ENCODE results near the gene PRAMEF12. TPM values are rescaled to one million over a fixed set of nuclear protein-coding genes. Genes with fewer than 3 reads are reported as not detected.

Gene PRAMEF12
- total RNA-seq, 1 donor from 2014 or later: not detected

Other genes with a start within 250 kb of the PRAMEF12 start
- gene DHRS3, start 155.5 kb upstream of the PRAMEF12 start, total RNA-seq: 58.5 and 71.4 TPM in 2 replicates
- gene AADACL4, start 129.7 kb upstream of the PRAMEF12 start, total RNA-seq: not detected in 2 replicates
- gene AADACL3, start 57.6 kb upstream of the PRAMEF12 start, total RNA-seq: not detected in 2 replicates
- not detected in 2 replicates for gene CFAP107, start 27.5 kb upstream of the PRAMEF12 start, total RNA-seq
- not detected in 2 replicates for gene PRAMEF1, start 17.7 kb downstream of the PRAMEF12 start, total RNA-seq
- not detected in 2 replicates for gene PRAMEF11, start 57.7 kb downstream of the PRAMEF12 start, total RNA-seq
- not detected in 2 replicates for gene HNRNPCL1, start 75.0 kb downstream of the PRAMEF12 start, total RNA-seq
- gene PRAMEF2, start 83.3 kb downstream of the PRAMEF12 start, total RNA-seq: not detected in 2 replicates
- not detected in 2 replicates for gene PRAMEF4, start 112.5 kb downstream of the PRAMEF12 start, total RNA-seq
- gene PRAMEF10, start 124.5 kb downstream of the PRAMEF12 start, total RNA-seq: not detected in 2 replicates
- gene PRAMEF7, start 142.9 kb downstream of the PRAMEF12 start, total RNA-seq: not detected in 2 replicates
- not detected in 2 replicates for gene PRAMEF6, start 173.8 kb downstream of the PRAMEF12 start, total RNA-seq

Data from glomerular endothelial cell (primary cell).